KOPT-K1 (cell line): ENCODE measurements around the gene CAPG.

Experiments used
- H3K27ac ChIP-seq: fragments of 200-600 bp; sonication (generic); 2 replicates; pipeline ENCODE4 v1.5.1; 2016; ENCODE audit warnings: antibody characterized with exemption, mild to moderate bottlenecking, low read depth, low read length; ENCODE audit not compliant: poor library complexity, severe bottlenecking
- H3K36me3 ChIP-seq: fragments of 200-600 bp; sonication (generic); 2 replicates; pipeline ENCODE4 v1.5.1; 2017; ENCODE audit warnings: antibody characterized with exemption, mild to moderate bottlenecking, low read length, moderate library complexity; ENCODE audit not compliant: insufficient read depth
- H3K9me3 ChIP-seq: fragments of 200-600 bp; sonication (generic); 2 replicates; pipeline ENCODE4 v1.5.1; 2017; ENCODE audit warnings: antibody characterized with exemption, low read length, mild to moderate bottlenecking; ENCODE audit not compliant: insufficient read depth, poor library complexity, severe bottlenecking

Gene CAPG

GRCh38 chr2:85347599-85347998 lies 62.6 kb downstream of the CAPG start:
- Histone ChIP-seq H3K27ac (no peak overlapping the region), H3K9me3 (no peaks in the 10 kb centered on the region), H3K36me3 (peaks cover 78% of the 10 kb centered on the region)
